IMR-90 (cell line): ENCODE measurements around the gene SEMA6A. TPM values are rescaled to one million over a fixed set of nuclear protein-coding genes. Genes with fewer than 3 reads are reported as not detected.

Experiments
- ATAC-seq: fragments of 200-7000 bp; cut with Tn5 transposase; 2 replicates; pipeline ENCODE4 v1.9.1; 2020; ENCODE audit warnings: low read depth, mild to moderate bottlenecking, moderate library complexity
- BruUV-seq: library from RNA; stranded (reverse); fragments of 400-500 nt; replicated peaks from 2 replicates; lab custom pipeline; 2021; lab: Mats Ljungman, UMichigan
- CTCF ChIA-PET: fragments of 300-600 bp; formaldehyde crosslinking; extraction: SDS; loops from one replicate; lab custom pipeline; 2021; ENCODE audit warnings: antibody characterized with exemption; lab: Yijun Ruan, JAX
- POLR2A ChIA-PET: fragments of 300-600 bp; sonication (Branson Sonifier 250); formaldehyde crosslinking; loops from one replicate; lab custom pipeline; 2022; ENCODE audit warnings: antibody characterized with exemption; ENCODE audit not compliant: unreplicated experiment; lab: Charles Lee
- DNase-seq: peaks from one replicate; pipeline ENCODE4 v3.0.0; 2013
- H2AFZ ChIP-seq: replicated peaks from 2 replicates; pipeline ENCODE3; 2013; ENCODE audit warnings: low read length, mild to moderate bottlenecking; ENCODE audit not compliant: poor library complexity
- H2AK5ac ChIP-seq: 2 replicates; pipeline ENCODE4 v1.6.1; 2013; ENCODE audit warnings: low read depth, low read length, inconsistent platforms
- H2AK9ac ChIP-seq: replicated peaks from 2 replicates; pipeline ENCODE3; 2013; ENCODE audit warnings: mild to moderate bottlenecking, low read depth, low read length, moderate library complexity; ENCODE audit not compliant: poor library complexity
- H2BK120ac ChIP-seq: 2 replicates; pipeline ENCODE4 v1.6.1; 2013; ENCODE audit warnings: low read depth, low read length, inconsistent platforms
- H2BK15ac ChIP-seq: 3 replicates; pipeline ENCODE4 v1.6.1; 2013; ENCODE audit warnings: low read depth, low read length, inconsistent platforms
- H2BK20ac ChIP-seq: 2 replicates; pipeline ENCODE4 v1.6.1; 2013; ENCODE audit warnings: low read depth, mild to moderate bottlenecking, inconsistent platforms, low read length, moderate library complexity
- H2BK5ac ChIP-seq: 2 replicates; pipeline ENCODE4 v1.6.1; 2013; ENCODE audit warnings: mild to moderate bottlenecking, low read depth, low read length, inconsistent platforms; ENCODE audit not compliant: poor library complexity, severe bottlenecking
- H3K14ac ChIP-seq: replicated peaks from 2 replicates; pipeline ENCODE4 v1.6.1; 2013; ENCODE audit warnings: low read depth, low read length, inconsistent platforms
- H3K18ac ChIP-seq: 2 replicates; pipeline ENCODE4 v1.6.1; 2013; ENCODE audit warnings: low read depth, low read length, control low read depth
- H3K23ac ChIP-seq: 2 replicates; pipeline ENCODE4 v1.6.1; 2013; ENCODE audit warnings: low read depth, low read length, inconsistent platforms
- H3K27ac ChIP-seq: 2 replicates; pipeline ENCODE4 v1.5.1; 2013; ENCODE audit warnings: mild to moderate bottlenecking, control low read depth, low read length; ENCODE audit not compliant: insufficient read depth
- H3K27me3 ChIP-seq: 2 replicates; pipeline ENCODE4 v1.6.1; 2013; ENCODE audit warnings: low read length; ENCODE audit not compliant: control insufficient read depth, insufficient read depth
- H3K36me3 ChIP-seq: 2 replicates; pipeline ENCODE4 v1.6.1; 2013; ENCODE audit warnings: low read length, mixed read lengths; ENCODE audit not compliant: control insufficient read depth, insufficient read depth
- H3K4ac ChIP-seq: 2 replicates; pipeline ENCODE4 v1.6.1; 2013; ENCODE audit warnings: low read depth, low read length, inconsistent platforms
- H3K4me1 ChIP-seq: 2 replicates; pipeline ENCODE4 v1.6.1; 2013; ENCODE audit warnings: low read length, mixed read lengths; ENCODE audit not compliant: control insufficient read depth, insufficient read depth
- H3K4me2 ChIP-seq: 2 replicates; pipeline ENCODE4 v1.6.1; 2013; ENCODE audit warnings: low read depth, mild to moderate bottlenecking, control low read depth, low read length, moderate library complexity
- H3K4me3 ChIP-seq: 2 replicates; pipeline ENCODE4 v1.5.1; 2013; ENCODE audit warnings: low read depth, mild to moderate bottlenecking, control low read depth, low read length, moderate library complexity; ENCODE audit not compliant: insufficient read depth
- H3K56ac ChIP-seq: 2 replicates; pipeline ENCODE4 v1.6.1; 2013; ENCODE audit warnings: low read length, inconsistent platforms; ENCODE audit not compliant: insufficient read depth; ENCODE audit errors: extremely low read depth
- H3K79me1 ChIP-seq, 2 experiments: 2 replicates each; pipeline ENCODE4 v1.6.1; 2013; ENCODE audit warnings: low read length in 2 of 2, inconsistent platforms in 1 of 2, low read depth in 1 of 2
- H3K9ac ChIP-seq: 2 replicates; pipeline ENCODE4 v1.6.1; 2013; ENCODE audit warnings: low read depth, low read length, control low read depth
- H3K9me1 ChIP-seq: 2 replicates; pipeline ENCODE4 v1.6.1; 2013; ENCODE audit warnings: low read length, inconsistent platforms; ENCODE audit not compliant: insufficient read depth
- H3K9me3 ChIP-seq: 2 replicates; pipeline ENCODE4 v1.6.1; 2013; ENCODE audit warnings: low read length; ENCODE audit not compliant: control insufficient read depth, insufficient read depth
- H4K20me1 ChIP-seq: 2 replicates; pipeline ENCODE4 v1.6.1; 2013; ENCODE audit warnings: low read length, inconsistent platforms; ENCODE audit not compliant: insufficient read depth
- H4K5ac ChIP-seq: 2 replicates; pipeline ENCODE4 v1.6.1; 2013; ENCODE audit warnings: mild to moderate bottlenecking, low read depth, low read length, control low read depth
- H4K8ac ChIP-seq, 2 experiments: 2 replicates each; pipeline ENCODE4 v1.6.1; 2013; ENCODE audit warnings: low read depth in 2 of 2, low read length in 2 of 2, control low read depth in 1 of 2, inconsistent platforms in 1 of 2
- H4K91ac ChIP-seq: 2 replicates; pipeline ENCODE4 v1.6.1; 2013; ENCODE audit warnings: low read depth, low read length, inconsistent platforms; ENCODE audit not compliant: insufficient read depth
- BHLHE40 ChIP-seq: fragments of 150-350 bp; IDR thresholded peaks from 2 replicates; pipeline ENCODE4 v1.6.1; 2016; ENCODE audit warnings: mild to moderate bottlenecking, low read depth, low read length
- CHD1 ChIP-seq: IDR thresholded peaks from 2 replicates; pipeline ENCODE4 v1.6.1; 2012; ENCODE audit warnings: low read depth, low read length, improper control_type of control experiment
- FOS ChIP-seq: fragments of 150-350 bp; IDR thresholded peaks from 2 replicates; pipeline ENCODE4 v1.6.1; 2016; ENCODE audit warnings: low read depth, low read length
- MAFK ChIP-seq: IDR thresholded peaks from 2 replicates; pipeline ENCODE4 v1.6.1; 2012; ENCODE audit warnings: low read depth, low read length, improper control_type of control experiment
- NFE2L2 ChIP-seq: fragments of 150-350 bp; IDR thresholded peaks from 2 replicates; pipeline ENCODE4 v1.6.1; 2016; ENCODE audit warnings: low read depth, mild to moderate bottlenecking, low read length
- POLR2A ChIP-seq: IDR thresholded peaks from 2 replicates; pipeline ENCODE4 v1.6.1; 2012; ENCODE audit warnings: mild to moderate bottlenecking, low read depth, low read length
- RAD21 ChIP-seq: IDR thresholded peaks from 2 replicates; pipeline ENCODE4 v1.6.1; 2012; ENCODE audit warnings: low read length, improper control_type of control experiment
- RFX5 ChIP-seq: IDR thresholded peaks from 2 replicates; pipeline ENCODE4 v1.8.0; 2012; ENCODE audit warnings: low read depth, mild to moderate bottlenecking, low read length, moderate library complexity
- SMC3 ChIP-seq: fragments of 150-350 bp; IDR thresholded peaks from 2 replicates; pipeline ENCODE4 v1.6.1; 2016; ENCODE audit warnings: low read depth, mild to moderate bottlenecking, antibody characterized with exemption, low read length, moderate library complexity
- WGBS, 2 experiments: methylation state at CpG; one replicate each; pipeline versions ENCODE4 v1.1.5 to v1.1.7; 2013; ENCODE audit warnings: missing lambda C conversion rate in 2 of 2; ENCODE audit not compliant: insufficient read length in 1 of 2; ENCODE audit errors: extremely low coverage in 2 of 2; 5-methylcytosine and 5-hydroxymethylcytosine counted together
- dilution Hi-C: fragments of 300-500 bp; cut with HindIII; formaldehyde crosslinking; loops from one replicate; pipeline ENCODE4 v1.14.3; 2018; ENCODE audit warnings: low sequenced_read_pairs; ENCODE audit not compliant: unreplicated experiment
- in situ Hi-C: fragments of 300-500 bp; cut with MboI; formaldehyde crosslinking; loops from 3 replicates; pipeline ENCODE4 v1.14.3; 2019; ENCODE audit warnings: low sequenced_read_pairs, inconsistent platforms, mixed read lengths
- intact Hi-C: fragments of 100-400 bp; cut with micrococcal nuclease; formaldehyde crosslinking; loops from 2 replicates; pipeline ENCODE4 v1.10.0; 2022
- polyA plus RNA-seq, 3 experiments: library from polyadenylated mRNA; depleted of rRNA; stranded (reverse); fragments of >200 nt; gene quantifications; 2 replicates each; pipeline ENCODE4 v1.2.3, GENCODE V29; 2012; ENCODE audit warnings: low replicate concordance in 1 of 3
- total RNA-seq: library from RNA; depleted of rRNA; stranded (reverse); fragments of >200 nt; gene quantifications from 2 replicates; pipeline ENCODE4 v1.2.3, GENCODE V29; 2012
- TF ChIP-seq, protein P1 (sequence below): conservative IDR thresholded peaks from 2 replicates; pipeline ENCODE4 v1.5.1; 2012; ENCODE audit warnings: mild to moderate bottlenecking, low read depth, low read length, improper control_type of control experiment
- TF ChIP-seq, protein P2 (sequence below): fragments of 150-350 bp; IDR thresholded peaks from 2 replicates; pipeline ENCODE4 v1.6.1; 2016; ENCODE audit warnings: low read depth, mild to moderate bottlenecking, low read length, moderate library complexity, borderline replicate concordance
- TF ChIP-seq, protein P3 (sequence below): fragments of 150-350 bp; IDR thresholded peaks from 2 replicates; pipeline ENCODE4 v1.6.1; 2017; ENCODE audit warnings: mild to moderate bottlenecking, antibody characterized with exemption, low read length, low read depth

SEMA6A gene
- total and polyA plus RNA-seq, 2 of the 4 experiments (the other 2 are of a cell fraction), result 0.27 to 0.36 TPM

DNA sequence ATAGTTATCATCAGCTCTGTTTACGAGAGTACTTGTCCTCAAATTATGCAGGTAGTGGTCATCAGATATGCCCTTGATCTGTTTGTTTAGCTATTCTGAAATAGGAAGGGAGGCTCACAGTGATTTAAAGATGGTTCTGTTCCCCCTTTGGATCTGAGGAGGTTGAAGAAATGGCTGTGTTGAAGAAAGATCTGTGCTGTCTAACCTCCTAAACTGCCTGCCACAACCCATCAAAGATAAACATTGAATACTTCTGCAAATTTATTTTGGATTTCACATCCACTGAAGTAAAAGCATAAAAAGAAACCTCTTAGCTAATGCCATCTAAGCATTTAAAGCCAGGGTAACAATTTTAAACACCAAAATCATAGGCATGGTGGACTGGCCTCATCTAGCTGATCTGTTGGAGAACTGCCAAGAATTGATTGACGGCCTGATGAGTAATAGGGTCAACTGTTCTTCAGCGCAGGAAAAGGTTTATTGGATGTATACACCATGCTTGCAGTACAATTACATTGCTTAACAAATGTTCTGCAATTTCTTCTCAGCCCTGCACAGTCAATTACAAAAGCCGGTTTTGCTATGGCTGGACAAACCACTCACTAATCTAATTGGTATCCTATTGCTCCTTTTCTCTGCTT, 97.6 kb downstream of the SEMA6A start:
- Histone ChIP-seq H3K23ac (no peak overlapping the region), H3K9ac (no peak overlapping the region), H3K4me1 (no peaks in the 10 kb centered on the region), H3K9me1 (no peaks in the 10 kb centered on the region), H4K20me1 (no peaks in the 10 kb centered on the region), H3K4me3 (no peak overlapping the region), H2AK5ac (no peak overlapping the region), H3K4ac (no peak overlapping the region), H2BK120ac (no peak overlapping the region), H4K8ac (no peak overlapping the region), H3K14ac (no peak overlapping the region), H3K27ac (no peak overlapping the region), H3K4me2 (no peak overlapping the region), H4K91ac (no peak overlapping the region), H3K56ac (no peak overlapping the region), H3K36me3 (no peaks in the 10 kb centered on the region), H3K18ac (no peak overlapping the region), H2AFZ (no peak overlapping the region), H3K9me3 (peaks cover 5% of the 10 kb centered on the region; the same call in 1 of the 2 replicates), H2AK9ac (no peak overlapping the region), H4K5ac (no peak overlapping the region), H3K27me3 (no peaks in the 10 kb centered on the region), H3K79me1 (no peaks in the 10 kb centered on the region), H2BK5ac (no peak overlapping the region), H2BK15ac (no peak overlapping the region), H2BK20ac (no peak overlapping the region)
- ChIA-PET CTCF (no interaction called here), POLR2A (no interaction called here)
- dilution Hi-C loops (no loop called here), in situ Hi-C loops (no loop called here), intact Hi-C loops (no loop called here)
- 100% methylated on average over 1 of the region's 4 CpGs; no CpG with 5 or more reads in 1 of the 2 experiments for WGBS, 2 experiments
- ATAC-seq (no peak), DNase-seq (no peak)
- no TSS peak for BruUV-seq
- TF ChIP-seq BHLHE40, result no peak
- TF ChIP-seq NFE2L2, result no peak
- no peak for TF ChIP-seq FOS
- TF ChIP-seq SMC3, result no peak
- TF ChIP-seq MAFK, result no peak
- no peak for TF ChIP-seq CHD1
- TF ChIP-seq RFX5, result no peak
- TF ChIP-seq, protein P1, sequence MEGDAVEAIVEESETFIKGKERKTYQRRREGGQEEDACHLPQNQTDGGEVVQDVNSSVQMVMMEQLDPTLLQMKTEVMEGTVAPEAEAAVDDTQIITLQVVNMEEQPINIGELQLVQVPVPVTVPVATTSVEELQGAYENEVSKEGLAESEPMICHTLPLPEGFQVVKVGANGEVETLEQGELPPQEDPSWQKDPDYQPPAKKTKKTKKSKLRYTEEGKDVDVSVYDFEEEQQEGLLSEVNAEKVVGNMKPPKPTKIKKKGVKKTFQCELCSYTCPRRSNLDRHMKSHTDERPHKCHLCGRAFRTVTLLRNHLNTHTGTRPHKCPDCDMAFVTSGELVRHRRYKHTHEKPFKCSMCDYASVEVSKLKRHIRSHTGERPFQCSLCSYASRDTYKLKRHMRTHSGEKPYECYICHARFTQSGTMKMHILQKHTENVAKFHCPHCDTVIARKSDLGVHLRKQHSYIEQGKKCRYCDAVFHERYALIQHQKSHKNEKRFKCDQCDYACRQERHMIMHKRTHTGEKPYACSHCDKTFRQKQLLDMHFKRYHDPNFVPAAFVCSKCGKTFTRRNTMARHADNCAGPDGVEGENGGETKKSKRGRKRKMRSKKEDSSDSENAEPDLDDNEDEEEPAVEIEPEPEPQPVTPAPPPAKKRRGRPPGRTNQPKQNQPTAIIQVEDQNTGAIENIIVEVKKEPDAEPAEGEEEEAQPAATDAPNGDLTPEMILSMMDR, result no peak
- TF ChIP-seq POLR2A, result no peak
- TF ChIP-seq, protein P2, sequence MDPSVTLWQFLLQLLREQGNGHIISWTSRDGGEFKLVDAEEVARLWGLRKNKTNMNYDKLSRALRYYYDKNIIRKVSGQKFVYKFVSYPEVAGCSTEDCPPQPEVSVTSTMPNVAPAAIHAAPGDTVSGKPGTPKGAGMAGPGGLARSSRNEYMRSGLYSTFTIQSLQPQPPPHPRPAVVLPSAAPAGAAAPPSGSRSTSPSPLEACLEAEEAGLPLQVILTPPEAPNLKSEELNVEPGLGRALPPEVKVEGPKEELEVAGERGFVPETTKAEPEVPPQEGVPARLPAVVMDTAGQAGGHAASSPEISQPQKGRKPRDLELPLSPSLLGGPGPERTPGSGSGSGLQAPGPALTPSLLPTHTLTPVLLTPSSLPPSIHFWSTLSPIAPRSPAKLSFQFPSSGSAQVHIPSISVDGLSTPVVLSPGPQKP, result no peak
- TF ChIP-seq, protein P3, sequence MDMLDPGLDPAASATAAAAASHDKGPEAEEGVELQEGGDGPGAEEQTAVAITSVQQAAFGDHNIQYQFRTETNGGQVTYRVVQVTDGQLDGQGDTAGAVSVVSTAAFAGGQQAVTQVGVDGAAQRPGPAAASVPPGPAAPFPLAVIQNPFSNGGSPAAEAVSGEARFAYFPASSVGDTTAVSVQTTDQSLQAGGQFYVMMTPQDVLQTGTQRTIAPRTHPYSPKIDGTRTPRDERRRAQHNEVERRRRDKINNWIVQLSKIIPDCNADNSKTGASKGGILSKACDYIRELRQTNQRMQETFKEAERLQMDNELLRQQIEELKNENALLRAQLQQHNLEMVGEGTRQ, result no peak
- TF ChIP-seq RAD21, result no peak
